ENCODE data around the gene MCTP2. TPM values are rescaled to one million over a fixed set of nuclear protein-coding genes. Genes with fewer than 3 reads are reported as not detected.

Gene MCTP2
- total and polyA plus RNA-seq, 2 of the 8 experiments (the other 6 are each of a cell fraction or from before 2014, with no cell fraction given): 3.4 to 4.5 TPM

- Histone ChIP-seq H2BK12ac (ENCODE audit: low read depth, low read length) (no peak overlapping the region), H2BK20ac (ENCODE audit: low read length) (no peak overlapping the region), H3K79me1 (ENCODE audit: low read depth, low read length) (no peaks in the 10 kb centered on the region), H3K56ac (replicated peaks; ENCODE audit: insufficient read length, low read depth, low read length) (no peak overlapping the region), H3K27ac (ENCODE audit: low read depth, low read length) (no peak overlapping the region), H3K4me2 (ENCODE audit: insufficient read depth in 1 of 2, low read depth in 2 of 2, low read length in 2 of 2) (no peak overlapping the region), H3K9me3 (ENCODE audit: insufficient read depth in 2 of 2, low read depth in 1 of 2, low read length in 1 of 2) (no peaks in the 10 kb centered on the region), H3K4ac (replicated peaks; ENCODE audit: insufficient read length, low read depth, low read length) (no peak overlapping the region), H3K14ac (ENCODE audit: insufficient read length) (no peak overlapping the region), H3K36me3 (ENCODE audit: control insufficient read depth in 2 of 4, insufficient read depth in 4 of 4, low read length in 3 of 4) (no peaks in the 10 kb centered on the region), H2BK5ac (ENCODE audit: low read depth, low read length) (no peak overlapping the region), H3K9ac (replicated peaks in 1 of 4; ENCODE audit: extremely low read depth in 1 of 4, low read depth in 3 of 4, low read length in 3 of 4) (no peak overlapping the region), H3K23me2 (ENCODE audit: low read depth, low read length) (no peaks in the 10 kb centered on the region), H4K91ac (replicated peaks; ENCODE audit: insufficient read length, low read length) (no peak overlapping the region), H3K18ac (ENCODE audit: extremely low read depth, low read length) (no peak overlapping the region), H4K8ac (ENCODE audit: extremely low read depth, insufficient read depth, low read length) (no peak overlapping the region), H4K20me1 (replicated peaks in 1 of 2; ENCODE audit: control insufficient read depth in 1 of 2, insufficient read depth in 2 of 2, low read length in 2 of 2) (no peaks in the 10 kb centered on the region), H2BK120ac (replicated peaks; ENCODE audit: low read depth, low read length) (no peak overlapping the region), H2AFZ (ENCODE audit: low read length) (no peak overlapping the region), H3K4me3 (ENCODE audit: extremely low read depth in 1 of 4, insufficient read depth in 2 of 4, low read depth in 3 of 4, low read length in 4 of 4) (no peak overlapping the region), H2AK5ac (ENCODE audit: low read depth, low read length) (no peak overlapping the region), H3K79me2 (ENCODE audit: control insufficient read depth in 1 of 2, insufficient read depth in 2 of 2, low read length in 2 of 2) (no peaks in the 10 kb centered on the region), H3K4me1 (replicated peaks in 1 of 4; ENCODE audit: control insufficient read depth in 3 of 4, insufficient read depth in 4 of 4, low read length in 3 of 4) (no peaks in the 10 kb centered on the region), H2BK15ac (ENCODE audit: low read length) (no peak overlapping the region), H3K23ac (ENCODE audit: insufficient read length) (no peak overlapping the region), H3K27me3 (replicated peaks in 1 of 4; ENCODE audit: control insufficient read depth in 3 of 4, extremely low read depth in 1 of 4, insufficient read depth in 3 of 4, low read length in 3 of 4) (no peaks in the 10 kb centered on the region), H4K5ac (ENCODE audit: insufficient read length, low read depth, low read length) (no peak overlapping the region)
- TF ChIP-seq PHF8 (conservative IDR thresholded peaks at IDR 0.05; ENCODE audit: low read depth, low read length) (no peak), ATF2 (IDR thresholded peaks at IDR 0.05; ENCODE audit: low read length) (no peak), SUZ12 (IDR thresholded peaks at IDR 0.05; ENCODE audit: low read length) (no peak)
- FAIRE-seq (no peak), DNase-seq (ENCODE audit: low read depth in 1 of 2, low spot score in 2 of 2) (no peak)
- CTCF ChIA-PET (ENCODE audit: partially characterized antibody): no interaction called here
- 75% methylated on average over 7 of the region's 7 CpGs; no CpG with 5 or more reads in 1 of the 2 experiments for WGBS, 2 experiments (ENCODE audit: extremely low coverage in 1 of 2, insufficient coverage in 1 of 2, insufficient read length in 1 of 2, insufficient replicate concordance in 2 of 2, low coverage in 1 of 2, low lambda C conversion rate in 2 of 2, missing lambda C conversion rate in 1 of 2)
- POLR2A ChIA-PET (ENCODE audit: partially characterized antibody): no interaction called here
Observed at GRCh38 chr15:94205366-94205765, 26.0 kb upstream of the MCTP2 start.
